HG03066 (cell line): ENCODE measurements around the gene PODXL.

Experiments
- ATAC-seq: cut with Tn5 transposase; IDR thresholded peaks from one replicate; pipeline ENCODE4 v1.9.1; 2021; ENCODE audit warnings: low read depth; ENCODE audit not compliant: unreplicated experiment

Gene PODXL

GRCh38 chr7:131568510-131568909, 12.1 kb upstream of the PODXL start:
- ATAC-seq: no peak

GRCh38 chr7:131564640-131565039, 8.2 kb upstream of the PODXL start:
- ATAC-seq: no peak

GRCh38 chr7:131563918-131564317, 7.5 kb upstream of the PODXL start:
- ATAC-seq: no peak

GRCh38 chr7:131562941-131563340, 6.5 kb upstream of the PODXL start:
- ATAC-seq: no peak

GRCh38 chr7:131560061-131560460, 3.6 kb upstream of the PODXL start:
- ATAC-seq: no peak

GRCh38 chr7:131557652-131558385, 1.4 kb upstream of the PODXL start:
- ATAC-seq: no peak

- ATAC-seq: no peak
Observed at GRCh38 chr7:131556909-131557651, 652 bp upstream of the PODXL start.

GRCh38 chr7:131555552-131556052, 826 bp downstream of the PODXL start:
- no peak for ATAC-seq

GRCh38 chr7:131554880-131555516, 1.4 kb downstream of the PODXL start:
- no peak for ATAC-seq

- no peak for ATAC-seq
Observed at GRCh38 chr7:131553931-131554330, 2.5 kb downstream of the PODXL start.

GRCh38 chr7:131552053-131552452, 4.4 kb downstream of the PODXL start:
- no peak for ATAC-seq

- ATAC-seq: no peak
Observed at GRCh38 chr7:131550846-131551245, 5.6 kb downstream of the PODXL start.

GRCh38 chr7:131548371-131548770, 8.1 kb downstream of the PODXL start:
- ATAC-seq: no peak

GRCh38 chr7:131547589-131547988, 8.8 kb downstream of the PODXL start:
- ATAC-seq: no peak

- ATAC-seq: no peak
Observed at GRCh38 chr7:131546583-131547141, 9.8 kb downstream of the PODXL start.

GRCh38 chr7:131546126-131546525, 10.3 kb downstream of the PODXL start:
- no peak for ATAC-seq

GRCh38 chr7:131544449-131545301, 11.8 kb downstream of the PODXL start:
- ATAC-seq: no peak

GRCh38 chr7:131544021-131544420, 12.4 kb downstream of the PODXL start:
- ATAC-seq: no peak

GRCh38 chr7:131543298-131543697, 13.1 kb downstream of the PODXL start:
- ATAC-seq: no peak

- no peak for ATAC-seq
Observed at GRCh38 chr7:131540491-131541162, 15.8 kb downstream of the PODXL start.
